ENCODE data around the gene MED27.

Gene MED27

DNA sequence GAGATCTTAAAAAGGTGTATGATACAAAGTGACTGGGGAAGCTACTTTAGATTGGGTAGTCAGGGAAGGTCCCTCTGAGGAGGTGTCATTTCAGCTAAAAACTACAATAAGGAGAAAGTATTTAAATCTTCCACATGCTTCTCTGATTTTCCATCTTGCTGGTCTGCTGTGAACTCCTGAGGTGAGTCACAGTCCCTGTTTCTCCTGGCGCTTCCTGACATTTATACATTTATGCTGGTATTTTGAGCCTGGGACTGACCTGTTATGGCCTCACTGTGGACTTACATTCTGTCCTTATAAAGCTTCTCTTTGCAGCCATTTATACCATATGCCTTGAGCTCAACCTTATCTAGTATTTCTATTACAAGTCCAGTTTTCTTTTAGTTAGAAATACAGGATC lies 95.1 kb downstream of the MED27 start:
- TF ChIP-seq, protein P1, sequence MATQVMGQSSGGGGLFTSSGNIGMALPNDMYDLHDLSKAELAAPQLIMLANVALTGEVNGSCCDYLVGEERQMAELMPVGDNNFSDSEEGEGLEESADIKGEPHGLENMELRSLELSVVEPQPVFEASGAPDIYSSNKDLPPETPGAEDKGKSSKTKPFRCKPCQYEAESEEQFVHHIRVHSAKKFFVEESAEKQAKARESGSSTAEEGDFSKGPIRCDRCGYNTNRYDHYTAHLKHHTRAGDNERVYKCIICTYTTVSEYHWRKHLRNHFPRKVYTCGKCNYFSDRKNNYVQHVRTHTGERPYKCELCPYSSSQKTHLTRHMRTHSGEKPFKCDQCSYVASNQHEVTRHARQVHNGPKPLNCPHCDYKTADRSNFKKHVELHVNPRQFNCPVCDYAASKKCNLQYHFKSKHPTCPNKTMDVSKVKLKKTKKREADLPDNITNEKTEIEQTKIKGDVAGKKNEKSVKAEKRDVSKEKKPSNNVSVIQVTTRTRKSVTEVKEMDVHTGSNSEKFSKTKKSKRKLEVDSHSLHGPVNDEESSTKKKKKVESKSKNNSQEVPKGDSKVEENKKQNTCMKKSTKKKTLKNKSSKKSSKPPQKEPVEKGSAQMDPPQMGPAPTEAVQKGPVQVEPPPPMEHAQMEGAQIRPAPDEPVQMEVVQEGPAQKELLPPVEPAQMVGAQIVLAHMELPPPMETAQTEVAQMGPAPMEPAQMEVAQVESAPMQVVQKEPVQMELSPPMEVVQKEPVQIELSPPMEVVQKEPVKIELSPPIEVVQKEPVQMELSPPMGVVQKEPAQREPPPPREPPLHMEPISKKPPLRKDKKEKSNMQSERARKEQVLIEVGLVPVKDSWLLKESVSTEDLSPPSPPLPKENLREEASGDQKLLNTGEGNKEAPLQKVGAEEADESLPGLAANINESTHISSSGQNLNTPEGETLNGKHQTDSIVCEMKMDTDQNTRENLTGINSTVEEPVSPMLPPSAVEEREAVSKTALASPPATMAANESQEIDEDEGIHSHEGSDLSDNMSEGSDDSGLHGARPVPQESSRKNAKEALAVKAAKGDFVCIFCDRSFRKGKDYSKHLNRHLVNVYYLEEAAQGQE (IDR thresholded peaks at IDR 0.05; ENCODE audit: low read depth) = no peak
- no peak for TF ChIP-seq MAX (IDR thresholded peaks at IDR 0.05)
- no peak for TF ChIP-seq TAF1 (IDR thresholded peaks at IDR 0.05; ENCODE audit: low read depth)

- TF ChIP-seq FOXM1 (IDR thresholded peaks at IDR 0.05; ENCODE audit: borderline replicate concordance, low read depth) (no peak), USF1 (IDR thresholded peaks at IDR 0.05) (no peak), TCF12 (IDR thresholded peaks at IDR 0.05; ENCODE audit: low read depth) (no peak), CREB1 (IDR thresholded peaks at IDR 0.05; ENCODE audit: low read depth) (no peak), EP300 (IDR thresholded peaks at IDR 0.05; ENCODE audit: borderline replicate concordance) (no peak), EGR1 (IDR thresholded peaks at IDR 0.05) (no peak), CEBPB (IDR thresholded peaks at IDR 0.05) (no peak), NFIC (IDR thresholded peaks at IDR 0.05) (no peak), YY1 (IDR thresholded peaks at IDR 0.05; ENCODE audit: low read depth) (no peak), RAD21 (IDR thresholded peaks at IDR 0.05; ENCODE audit: low read depth) (no peak), MAX (IDR thresholded peaks at IDR 0.05) (no peak), ZBTB7A (IDR thresholded peaks at IDR 0.05; ENCODE audit: low read depth) (no peak), TEAD4 (IDR thresholded peaks at IDR 0.05) (no peak), TAF1 (IDR thresholded peaks at IDR 0.05; ENCODE audit: low read depth) (no peak)
- TF ChIP-seq, protein P1 (IDR thresholded peaks at IDR 0.05; ENCODE audit: low read depth) = no peak
Measured at GRCh38 chr9:131982671-131983239, 96.9 kb downstream of the MED27 start.

- TF ChIP-seq CEBPB (IDR thresholded peaks at IDR 0.05) (no peak), CREB1 (IDR thresholded peaks at IDR 0.05; ENCODE audit: low read depth) (no peak), FOXM1 (IDR thresholded peaks at IDR 0.05; ENCODE audit: borderline replicate concordance, low read depth) (no peak)
Measured at GRCh38 chr9:131982102-131982501, 97.6 kb downstream of the MED27 start.

GRCh38 chr9:131981116-131981776 lies 98.4 kb downstream of the MED27 start:
- TF ChIP-seq ZBTB7A (IDR thresholded peaks at IDR 0.05; ENCODE audit: low read depth) = no peak

DNA sequence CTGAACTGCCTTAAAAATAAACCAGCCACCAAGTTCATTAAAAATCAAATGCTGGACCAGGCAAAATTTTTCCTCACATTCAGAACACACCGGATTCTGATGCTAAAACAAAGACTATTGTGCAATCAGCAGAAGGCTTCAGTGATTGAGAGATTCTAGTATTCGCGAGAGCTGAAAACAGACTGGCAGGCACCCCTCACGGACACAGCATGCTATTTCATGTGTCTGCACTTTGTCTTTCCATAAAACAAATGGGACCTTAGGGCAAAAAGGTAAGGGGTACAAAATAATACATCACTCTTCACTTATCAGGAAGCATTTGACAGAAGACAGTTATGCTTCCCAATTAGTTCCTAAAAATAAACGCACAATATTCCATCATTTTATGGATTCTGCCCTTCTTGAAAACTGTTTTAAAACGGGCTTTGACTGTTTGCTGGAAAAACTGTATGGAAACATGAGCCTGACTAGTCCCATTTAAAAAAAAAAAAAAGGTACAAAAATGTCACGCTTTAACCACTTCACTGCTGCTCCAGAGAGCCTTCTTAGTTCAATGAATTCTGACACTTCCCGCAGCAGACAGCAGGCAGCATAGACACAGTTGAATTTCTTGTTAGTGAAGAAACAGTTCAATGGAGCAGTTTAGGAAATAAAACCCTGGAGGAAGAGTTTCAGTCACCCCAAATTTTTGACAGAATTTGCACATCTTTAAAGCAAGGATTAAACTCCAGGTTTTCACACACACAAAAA lies 99.2 kb downstream of the MED27 start:
- TF ChIP-seq USF1 (IDR thresholded peaks at IDR 0.05) (no peak), CEBPB (IDR thresholded peaks at IDR 0.05) (peak; percentile 31; the same call in 1 of the 2 replicates)

DNA sequence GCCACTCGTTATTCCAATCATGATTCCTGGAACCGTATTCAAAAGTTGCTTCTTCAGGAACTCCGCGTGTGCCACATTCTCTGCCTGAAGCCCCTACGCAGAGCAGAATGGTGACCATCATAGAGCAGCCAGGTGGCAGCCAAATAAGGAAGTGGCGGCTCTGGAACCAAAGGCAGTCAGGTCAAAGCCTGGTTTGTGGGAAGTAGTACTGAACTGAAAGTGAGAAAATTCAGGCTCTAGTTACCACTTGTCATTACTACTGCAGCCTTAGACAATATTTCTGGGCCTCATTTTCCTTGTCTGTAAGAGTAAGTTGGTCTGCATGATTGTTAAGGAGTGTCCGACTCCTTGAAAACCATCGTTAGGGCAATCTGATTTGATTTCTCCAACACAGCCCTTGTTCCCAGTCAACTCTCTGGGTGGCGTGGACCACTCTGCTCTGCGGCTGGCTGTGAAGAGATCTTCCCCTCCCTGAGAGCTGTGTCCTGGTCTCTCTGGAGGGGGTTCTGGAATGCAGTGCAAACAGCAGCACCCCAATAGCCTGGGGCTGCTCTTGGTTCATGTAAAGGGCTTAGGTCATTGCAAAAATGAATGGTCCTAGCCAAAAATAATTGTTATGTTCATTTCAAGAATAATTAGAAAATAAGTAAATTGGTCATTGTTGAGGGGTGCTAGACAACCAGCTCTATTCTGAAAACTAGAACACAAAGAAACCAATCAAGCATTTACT lies 102.4 kb downstream of the MED27 start:
- TF ChIP-seq TEAD4 (IDR thresholded peaks at IDR 0.05) (no peak), YY1 (IDR thresholded peaks at IDR 0.05; ENCODE audit: low read depth) (no peak), NFIC (IDR thresholded peaks at IDR 0.05) (no peak), MAX (IDR thresholded peaks at IDR 0.05) (no peak), CREB1 (IDR thresholded peaks at IDR 0.05; ENCODE audit: low read depth) (no peak), USF1 (IDR thresholded peaks at IDR 0.05) (no peak), EP300 (IDR thresholded peaks at IDR 0.05; ENCODE audit: borderline replicate concordance) (no peak), ZBTB7A (IDR thresholded peaks at IDR 0.05; ENCODE audit: low read depth) (no peak), FOXM1 (IDR thresholded peaks at IDR 0.05; ENCODE audit: borderline replicate concordance, low read depth) (no peak), TCF12 (IDR thresholded peaks at IDR 0.05; ENCODE audit: low read depth) (no peak), CEBPB (IDR thresholded peaks at IDR 0.05) (no peak), TAF1 (IDR thresholded peaks at IDR 0.05; ENCODE audit: low read depth) (no peak)

Measured in Ishikawa (cell line).